Measurements from ENCODE around the gene LRCH4. TPM values are rescaled to one million over a fixed set of nuclear protein-coding genes. Genes with fewer than 3 reads are reported as not detected.

Gene LRCH4
- polyA plus RNA-seq, 2 of the 4 experiments (the other 2 are of a cell fraction): 5.5 to 17.1 TPM

- ChIA-PET POLR2A (interaction anchor here (0.7 to 1.7 kb wide), 4 partner anchors 14 to 130 kb away, joined by 5 to 11 read pairs (median 8); partner anchors contain the start of genes FBXO24, LRCH4, MEPCE and ZCWPW1), CTCF (interaction anchor here (0.6 to 14.3 kb wide), 43 partner anchors 8 to 488 kb away, joined by 3 to 316 read pairs (median 6); partner anchors contain the start of genes AGFG2, FBXO24, LRCH4 and SPACDR)
- FAIRE-seq (no peak), DNase-seq (ENCODE audit: low read depth in 1 of 2, low spot score in 1 of 2) (no peak), ATAC-seq (no peak)
- Histone ChIP-seq H3K9me3 (no peaks in the 10 kb centered on the region), H3K4me3 (no peak overlapping the region), H3K27ac (peak overlapping the region; percentile 16 to 28; a peak in 2 of 6 replicates), H3K4me2 (no peak overlapping the region), H3K4me1 (peaks cover 5% of the 10 kb centered on the region; the same call in 1 of the 3 replicates)
- WGBS (ENCODE audit: missing lambda C conversion rate): 89% methylated on average over 4 of the region's 4 CpGs
- TF ChIP-seq, protein P1, sequence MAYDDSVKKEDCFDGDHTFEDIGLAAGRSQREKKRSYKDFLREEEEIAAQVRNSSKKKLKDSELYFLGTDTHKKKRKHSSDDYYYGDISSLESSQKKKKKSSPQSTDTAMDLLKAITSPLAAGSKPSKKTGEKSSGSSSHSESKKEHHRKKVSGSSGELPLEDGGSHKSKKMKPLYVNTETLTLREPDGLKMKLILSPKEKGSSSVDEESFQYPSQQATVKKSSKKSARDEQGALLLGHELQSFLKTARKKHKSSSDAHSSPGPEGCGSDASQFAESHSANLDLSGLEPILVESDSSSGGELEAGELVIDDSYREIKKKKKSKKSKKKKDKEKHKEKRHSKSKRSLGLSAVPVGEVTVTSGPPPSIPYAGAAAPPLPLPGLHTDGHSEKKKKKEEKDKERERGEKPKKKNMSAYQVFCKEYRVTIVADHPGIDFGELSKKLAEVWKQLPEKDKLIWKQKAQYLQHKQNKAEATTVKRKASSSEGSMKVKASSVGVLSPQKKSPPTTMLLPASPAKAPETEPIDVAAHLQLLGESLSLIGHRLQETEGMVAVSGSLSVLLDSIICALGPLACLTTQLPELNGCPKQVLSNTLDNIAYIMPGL (CRISPR knock-in tag; IDR thresholded peaks at IDR 0.05; ENCODE audit: borderline replicate concordance): no peak
- no peak for TF ChIP-seq CHD4 (IDR thresholded peaks at IDR 0.05; ENCODE audit: borderline replicate concordance)
- no peak for TF ChIP-seq RARB (CRISPR knock-in tag; IDR thresholded peaks at IDR 0.05)
- TF ChIP-seq MAFK (IDR thresholded peaks at IDR 0.05; ENCODE audit: partially characterized antibody): no peak
- no peak for TF ChIP-seq RCOR1 (IDR thresholded peaks at IDR 0.05; ENCODE audit: low read depth, low read length)
- TF ChIP-seq MAX (IDR thresholded peaks at IDR 0.05): no peak
- TF ChIP-seq KDM1A (IDR thresholded peaks at IDR 0.05; ENCODE audit: low read depth): no peak
- TF ChIP-seq ATOH8 (CRISPR knock-in tag; IDR thresholded peaks at IDR 0.05; ENCODE audit: low read depth): no peak
- no peak for TF ChIP-seq NR3C1 (IDR thresholded peaks at IDR 0.05)
- no peak for TF ChIP-seq NPAS2 (CRISPR knock-in tag; IDR thresholded peaks at IDR 0.05; ENCODE audit: borderline replicate concordance)
- TF ChIP-seq ZFP36 (IDR thresholded peaks at IDR 0.05; ENCODE audit: borderline replicate concordance, partially characterized antibody): no peak
- no peak for TF ChIP-seq MYC (IDR thresholded peaks at IDR 0.05; ENCODE audit: borderline replicate concordance, low read length)
- TF ChIP-seq JUNB (IDR thresholded peaks at IDR 0.05): no peak
- no peak for TF ChIP-seq FOXS1 (CRISPR knock-in tag; IDR thresholded peaks at IDR 0.05)
- no peak for TF ChIP-seq CBX2 (IDR thresholded peaks at IDR 0.05; ENCODE audit: borderline replicate concordance, low read depth)
- no peak for TF ChIP-seq CEBPB (IDR thresholded peaks at IDR 0.05)
These were observed 26.8 kb downstream of the LRCH4 start for GRCh38 chr7:100559127-100559526.

GRCh38 chr7:100556541-100556940 lies 29.4 kb downstream of the LRCH4 start:
- CTCF ChIA-PET: interaction anchor here (1.1 to 19.2 kb wide), 5 partner anchors 4 to 91 kb away, joined by 3 to 316 read pairs (median 273); partner anchors contain the start of genes AGFG2, NYAP1 and SPACDR
- Histone ChIP-seq H3K27ac (0 out of 6 replicates have a peak overlapping the region, but pooled peaks of 1 of the 2 experiments have one; percentile 12), H3K4me3 (no peak overlapping the region), H3K9me3 (no peaks in the 10 kb centered on the region), H3K4me1 (peaks cover 5% of the 10 kb centered on the region; the same call in 1 of the 3 replicates), H3K4me2 (no peak overlapping the region)
- POLR2A ChIA-PET: interaction anchor here (1.4 kb wide), 1 partner anchor 30 kb away, joined by 5 read pairs; the partner anchor contains the start of genes FBXO24 and LRCH4
- FAIRE-seq: no peak
- WGBS (ENCODE audit: missing lambda C conversion rate): 73% methylated on average over 4 of the region's 4 CpGs
- ATAC-seq: no peak
- no peak for DNase-seq (ENCODE audit: low read depth in 1 of 2, low spot score in 1 of 2)
- TF ChIP-seq KDM5A (IDR thresholded peaks at IDR 0.05) (no peak), NR3C1 (IDR thresholded peaks at IDR 0.05) (no peak), JUNB (IDR thresholded peaks at IDR 0.05) (no peak), ELK1 (IDR thresholded peaks at IDR 0.05; ENCODE audit: low read depth, low read length) (no peak), ZNF302 (CRISPR knock-in tag; IDR thresholded peaks at IDR 0.05) (no peak), HEYL (CRISPR knock-in tag; IDR thresholded peaks at IDR 0.05) (no peak), SMC3 (IDR thresholded peaks at IDR 0.05) (no peak), ATOH8 (CRISPR knock-in tag; IDR thresholded peaks at IDR 0.05; ENCODE audit: low read depth) (no peak), EHMT2 (IDR thresholded peaks at IDR 0.05; ENCODE audit: low read depth) (no peak), MAZ (IDR thresholded peaks at IDR 0.05; ENCODE audit: borderline replicate concordance, low read depth, low read length) (no peak), KDM1A (IDR thresholded peaks at IDR 0.05; ENCODE audit: low read depth) (no peak), TP53 (CRISPR knock-in tag; IDR thresholded peaks at IDR 0.05) (no peak), E2F6 (IDR thresholded peaks at IDR 0.05; ENCODE audit: borderline replicate concordance, low read depth) (no peak), POLR2AphosphoS2 (conservative IDR thresholded peaks at IDR 0.05; ENCODE audit: low read length) (no peak), RFX5 (IDR thresholded peaks at IDR 0.05) (no peak), BHLHE40 (IDR thresholded peaks at IDR 0.05; ENCODE audit: low read depth, low read length) (no peak), NFE2L2 (conservative IDR thresholded peaks at IDR 0.05; ENCODE audit: low read length) (no peak), CBX8 (IDR thresholded peaks at IDR 0.05) (no peak), JUN (IDR thresholded peaks at IDR 0.05) (no peak)

Measured in A549 (cell line).